B cell (primary cell): ENCODE data around the gene COL5A1.

ENCODE experiments used
- EZH2 ChIP-seq: IDR thresholded peaks from 2 replicates; pipeline ENCODE4 v1.6.1; 2012; ENCODE audit warnings: borderline replicate concordance, low read depth, mild to moderate bottlenecking, moderate library complexity, low read length; ENCODE audit not compliant: insufficient read depth, poor library complexity, severe bottlenecking
- TF ChIP-seq, protein P1 (sequence below): fragments of 200-600 bp; IDR thresholded peaks from one replicate; pipeline ENCODE4 v1.8.0; 2022; ENCODE audit warnings: antibody characterized with exemption, mild to moderate bottlenecking

DNA sequence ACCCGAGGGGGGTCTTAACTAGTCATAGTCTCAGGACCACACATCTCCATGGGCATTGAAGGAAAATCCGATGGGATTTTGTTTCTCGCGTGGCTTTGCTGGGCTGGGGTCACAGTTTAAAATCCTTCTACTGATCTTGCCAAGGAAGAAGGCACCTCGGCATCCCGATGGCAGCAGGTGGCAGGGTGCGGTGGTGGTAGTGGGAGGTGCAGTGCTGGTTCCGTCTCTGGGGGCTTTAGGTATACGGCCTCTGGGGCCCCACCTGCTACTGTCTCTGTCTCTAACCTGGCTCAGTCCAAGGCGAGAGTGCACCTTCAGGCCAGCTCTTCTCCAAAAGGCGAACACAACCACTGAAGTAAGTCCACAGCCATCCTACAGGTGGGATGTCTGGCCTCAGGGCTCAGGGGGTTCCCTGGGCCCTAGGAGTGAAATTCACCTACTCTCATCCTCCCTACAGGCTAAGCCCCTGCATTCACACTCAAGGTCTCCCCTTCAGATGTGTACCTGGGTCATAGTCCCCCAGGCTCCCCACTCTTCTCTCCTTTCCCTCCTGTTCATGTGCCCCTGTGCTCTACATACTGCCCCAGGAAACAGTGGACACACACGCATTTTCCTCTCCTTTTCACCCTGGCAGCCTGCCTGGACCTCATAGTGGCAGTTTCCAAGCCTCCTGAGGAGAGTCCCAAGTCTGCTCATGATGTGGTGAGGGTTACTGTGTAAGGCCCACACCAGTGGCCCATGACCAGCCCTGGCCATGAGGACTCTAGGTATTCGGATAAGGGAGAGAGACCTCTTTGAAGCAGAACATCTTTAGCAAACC is 238.3 kb downstream of the COL5A1 start:
- TF ChIP-seq, protein P1, sequence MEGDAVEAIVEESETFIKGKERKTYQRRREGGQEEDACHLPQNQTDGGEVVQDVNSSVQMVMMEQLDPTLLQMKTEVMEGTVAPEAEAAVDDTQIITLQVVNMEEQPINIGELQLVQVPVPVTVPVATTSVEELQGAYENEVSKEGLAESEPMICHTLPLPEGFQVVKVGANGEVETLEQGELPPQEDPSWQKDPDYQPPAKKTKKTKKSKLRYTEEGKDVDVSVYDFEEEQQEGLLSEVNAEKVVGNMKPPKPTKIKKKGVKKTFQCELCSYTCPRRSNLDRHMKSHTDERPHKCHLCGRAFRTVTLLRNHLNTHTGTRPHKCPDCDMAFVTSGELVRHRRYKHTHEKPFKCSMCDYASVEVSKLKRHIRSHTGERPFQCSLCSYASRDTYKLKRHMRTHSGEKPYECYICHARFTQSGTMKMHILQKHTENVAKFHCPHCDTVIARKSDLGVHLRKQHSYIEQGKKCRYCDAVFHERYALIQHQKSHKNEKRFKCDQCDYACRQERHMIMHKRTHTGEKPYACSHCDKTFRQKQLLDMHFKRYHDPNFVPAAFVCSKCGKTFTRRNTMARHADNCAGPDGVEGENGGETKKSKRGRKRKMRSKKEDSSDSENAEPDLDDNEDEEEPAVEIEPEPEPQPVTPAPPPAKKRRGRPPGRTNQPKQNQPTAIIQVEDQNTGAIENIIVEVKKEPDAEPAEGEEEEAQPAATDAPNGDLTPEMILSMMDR: no peak
- no peak for TF ChIP-seq EZH2
